ENCODE results near the gene RNF2. TPM values are rescaled to one million over a fixed set of nuclear protein-coding genes. Genes with fewer than 3 reads are reported as not detected.

Gene RNF2
- total and polyA plus RNA-seq, 4 donors, result 45.0 to 69.9 (median 57.6) TPM

- DNase-seq (ENCODE audit: low read depth in 4 of 6, low spot score in 6 of 6), result no peak
- WGBS (ENCODE audit: insufficient coverage), result no CpG with 5 or more reads among the region's 4 CpGs
- no peaks in the 10 kb centered on the region for H3K27me3 ChIP-seq (ENCODE audit: control insufficient read depth, insufficient read depth, low read length)
- no peak overlapping the region for H3K4me3 ChIP-seq (ENCODE audit: low read depth, low read length)
- H3K4me1 ChIP-seq (ENCODE audit: control insufficient read depth, insufficient read depth, low read length), result no peaks in the 10 kb centered on the region
- H3K9me3 ChIP-seq (ENCODE audit: control insufficient read depth, insufficient read depth, low read length), result no peaks in the 10 kb centered on the region
- no peak overlapping the region for H3K27ac ChIP-seq (ENCODE audit: low read depth, low read length)
- H3K36me3 ChIP-seq (ENCODE audit: control insufficient read depth, insufficient read depth, low read length), result no peaks in the 10 kb centered on the region
Observed at GRCh38 chr1:185077374-185077773, 32.0 kb downstream of the RNF2 start.

GRCh38 chr1:185080422-185080821 is 35.1 kb downstream of the RNF2 start:
- no peaks in the 10 kb centered on the region for H3K27me3 ChIP-seq (ENCODE audit: control insufficient read depth, insufficient read depth, low read length)
- H3K9me3 ChIP-seq (ENCODE audit: control insufficient read depth, insufficient read depth, low read length), result no peaks in the 10 kb centered on the region
- no peak for DNase-seq (ENCODE audit: low read depth in 4 of 6, low spot score in 6 of 6)
- no peaks in the 10 kb centered on the region for H3K36me3 ChIP-seq (ENCODE audit: control insufficient read depth, insufficient read depth, low read length)
- no peak overlapping the region for H3K27ac ChIP-seq (ENCODE audit: low read depth, low read length)
- H3K4me3 ChIP-seq (ENCODE audit: low read depth, low read length), result no peak overlapping the region
- no peaks in the 10 kb centered on the region for H3K4me1 ChIP-seq (ENCODE audit: control insufficient read depth, insufficient read depth, low read length)

- Histone ChIP-seq H3K4me1 (ENCODE audit: control insufficient read depth, insufficient read depth, low read length) (no peaks in the 10 kb centered on the region), H3K9me3 (ENCODE audit: control insufficient read depth, insufficient read depth, low read length) (no peaks in the 10 kb centered on the region), H3K27me3 (ENCODE audit: control insufficient read depth, insufficient read depth, low read length) (no peaks in the 10 kb centered on the region), H3K4me3 (ENCODE audit: low read depth, low read length) (no peak overlapping the region), H3K36me3 (ENCODE audit: control insufficient read depth, insufficient read depth, low read length) (peaks cover 7% of the 10 kb centered on the region), H3K27ac (ENCODE audit: low read depth, low read length) (no peak overlapping the region)
- no peak for DNase-seq (ENCODE audit: low read depth in 4 of 6, low spot score in 6 of 6)
- WGBS (ENCODE audit: insufficient coverage), result no CpG with 5 or more reads among the region's 2 CpGs
Observed at GRCh38 chr1:185083818-185084217, 38.5 kb downstream of the RNF2 start.

GRCh38 chr1:185087101-185087500 is 41.7 kb downstream of the RNF2 start:
- WGBS (ENCODE audit: insufficient coverage), result no CpG with 5 or more reads among the region's 1 CpG
- no peaks in the 10 kb centered on the region for H3K4me1 ChIP-seq (ENCODE audit: control insufficient read depth, insufficient read depth, low read length)
- H3K9me3 ChIP-seq (ENCODE audit: control insufficient read depth, insufficient read depth, low read length), result no peaks in the 10 kb centered on the region
- H3K4me3 ChIP-seq (ENCODE audit: low read depth, low read length), result no peak overlapping the region
- H3K27ac ChIP-seq (ENCODE audit: low read depth, low read length), result no peak overlapping the region
- H3K27me3 ChIP-seq (ENCODE audit: control insufficient read depth, insufficient read depth, low read length), result no peaks in the 10 kb centered on the region
- H3K36me3 ChIP-seq (ENCODE audit: control insufficient read depth, insufficient read depth, low read length), result peaks cover 17% of the 10 kb centered on the region
- DNase-seq (ENCODE audit: low read depth in 4 of 6, low spot score in 6 of 6), result no peak

GRCh38 chr1:185087746-185088145 is 42.4 kb downstream of the RNF2 start:
- Histone ChIP-seq H3K4me3 (ENCODE audit: low read depth, low read length) (no peak overlapping the region), H3K27me3 (ENCODE audit: control insufficient read depth, insufficient read depth, low read length) (no peaks in the 10 kb centered on the region), H3K4me1 (ENCODE audit: control insufficient read depth, insufficient read depth, low read length) (no peaks in the 10 kb centered on the region), H3K36me3 (ENCODE audit: control insufficient read depth, insufficient read depth, low read length) (peaks cover 17% of the 10 kb centered on the region), H3K27ac (ENCODE audit: low read depth, low read length) (no peak overlapping the region), H3K9me3 (ENCODE audit: control insufficient read depth, insufficient read depth, low read length) (no peaks in the 10 kb centered on the region)
- DNase-seq (ENCODE audit: low read depth in 4 of 6, low spot score in 6 of 6), result no peak

GRCh38 chr1:185091480-185091879 is 46.1 kb downstream of the RNF2 start:
- H3K27ac ChIP-seq (ENCODE audit: low read depth, low read length), result no peak overlapping the region
- no peaks in the 10 kb centered on the region for H3K27me3 ChIP-seq (ENCODE audit: control insufficient read depth, insufficient read depth, low read length)
- H3K4me3 ChIP-seq (ENCODE audit: low read depth, low read length), result no peak overlapping the region
- no peak for DNase-seq (ENCODE audit: low read depth in 4 of 6, low spot score in 6 of 6)
- H3K36me3 ChIP-seq (ENCODE audit: control insufficient read depth, insufficient read depth, low read length), result peaks cover 15% of the 10 kb centered on the region
- 84% methylated on average over 3 of the region's 5 CpGs for WGBS (ENCODE audit: insufficient coverage)
- H3K4me1 ChIP-seq (ENCODE audit: control insufficient read depth, insufficient read depth, low read length), result no peaks in the 10 kb centered on the region
- no peaks in the 10 kb centered on the region for H3K9me3 ChIP-seq (ENCODE audit: control insufficient read depth, insufficient read depth, low read length)

- Histone ChIP-seq H3K4me3 (ENCODE audit: low read depth, low read length) (no peak overlapping the region), H3K27me3 (ENCODE audit: control insufficient read depth, insufficient read depth, low read length) (no peaks in the 10 kb centered on the region), H3K9me3 (ENCODE audit: control insufficient read depth, insufficient read depth, low read length) (no peaks in the 10 kb centered on the region), H3K36me3 (ENCODE audit: control insufficient read depth, insufficient read depth, low read length) (peaks cover 6% of the 10 kb centered on the region), H3K4me1 (ENCODE audit: control insufficient read depth, insufficient read depth, low read length) (no peaks in the 10 kb centered on the region), H3K27ac (ENCODE audit: low read depth, low read length) (no peak overlapping the region)
- WGBS (ENCODE audit: insufficient coverage), result no CpG with 5 or more reads among the region's 2 CpGs
- no peak for DNase-seq (ENCODE audit: low read depth in 4 of 6, low spot score in 6 of 6)
Observed at GRCh38 chr1:185094761-185095160, 49.4 kb downstream of the RNF2 start.

GRCh38 chr1:185096531-185096930 is 51.2 kb downstream of the RNF2 start:
- H3K27me3 ChIP-seq (ENCODE audit: control insufficient read depth, insufficient read depth, low read length), result no peaks in the 10 kb centered on the region
- H3K9me3 ChIP-seq (ENCODE audit: control insufficient read depth, insufficient read depth, low read length), result no peaks in the 10 kb centered on the region
- H3K36me3 ChIP-seq (ENCODE audit: control insufficient read depth, insufficient read depth, low read length), result peaks cover 6% of the 10 kb centered on the region
- no peaks in the 10 kb centered on the region for H3K4me1 ChIP-seq (ENCODE audit: control insufficient read depth, insufficient read depth, low read length)
- H3K4me3 ChIP-seq (ENCODE audit: low read depth, low read length), result no peak overlapping the region
- H3K27ac ChIP-seq (ENCODE audit: low read depth, low read length), result no peak overlapping the region
- DNase-seq (ENCODE audit: low read depth in 4 of 6, low spot score in 6 of 6), result no peak
- no CpG with 5 or more reads among the region's 2 CpGs for WGBS (ENCODE audit: insufficient coverage)

GRCh38 chr1:185104083-185104482 is 58.7 kb downstream of the RNF2 start:
- H3K4me1 ChIP-seq (ENCODE audit: control insufficient read depth, insufficient read depth, low read length), result no peaks in the 10 kb centered on the region
- H3K4me3 ChIP-seq (ENCODE audit: low read depth, low read length), result no peak overlapping the region
- H3K9me3 ChIP-seq (ENCODE audit: control insufficient read depth, insufficient read depth, low read length), result peaks cover 6% of the 10 kb centered on the region
- no peak overlapping the region for H3K27ac ChIP-seq (ENCODE audit: low read depth, low read length)
- 86% methylated on average over 1 of the region's 3 CpGs for WGBS (ENCODE audit: insufficient coverage)
- no peaks in the 10 kb centered on the region for H3K27me3 ChIP-seq (ENCODE audit: control insufficient read depth, insufficient read depth, low read length)
- no peaks in the 10 kb centered on the region for H3K36me3 ChIP-seq (ENCODE audit: control insufficient read depth, insufficient read depth, low read length)
- DNase-seq (ENCODE audit: low read depth in 4 of 6, low spot score in 6 of 6), result no peak

GRCh38 chr1:185105121-185105520 is 59.8 kb downstream of the RNF2 start:
- DNase-seq (ENCODE audit: low read depth in 4 of 6, low spot score in 6 of 6), result no peak
- Histone ChIP-seq H3K36me3 (ENCODE audit: control insufficient read depth, insufficient read depth, low read length) (no peaks in the 10 kb centered on the region), H3K27me3 (ENCODE audit: control insufficient read depth, insufficient read depth, low read length) (no peaks in the 10 kb centered on the region), H3K27ac (ENCODE audit: low read depth, low read length) (no peak overlapping the region), H3K4me1 (ENCODE audit: control insufficient read depth, insufficient read depth, low read length) (no peaks in the 10 kb centered on the region), H3K4me3 (ENCODE audit: low read depth, low read length) (no peak overlapping the region), H3K9me3 (ENCODE audit: control insufficient read depth, insufficient read depth, low read length) (peaks cover 9% of the 10 kb centered on the region)
- WGBS (ENCODE audit: insufficient coverage), result no CpG with 5 or more reads among the region's 3 CpGs
